K562 (cell line): Measurements from ENCODE around the gene ARHGDIA. TPM values are rescaled to one million over a fixed set of nuclear protein-coding genes. Genes with fewer than 3 reads are reported as not detected.

Source experiments
- ATAC-seq: fragments of 200-7000 bp; cut with Tn5 transposase; 3 replicates; pipeline ENCODE4 v1.9.1; 2020; ENCODE audit warnings: moderate library complexity
- BruUV-seq: library from RNA; stranded (reverse); fragments of 400-500 nt; replicated peaks from 2 replicates; lab custom pipeline; 2021; lab: Mats Ljungman, UMichigan
- CTCF ChIA-PET: fragments of 300-600 bp; formaldehyde crosslinking; extraction: SDS; loops from one replicate; lab custom pipeline; 2021; ENCODE audit warnings: low intra/inter-chr PET ratio; lab: Yijun Ruan, JAX
- POLR2A ChIA-PET: fragments of 300-600, 350-650 bp; sonication (Branson Sonifier 250); formaldehyde crosslinking; extraction: SDS; loops from one replicate; lab custom pipeline; 2021; ENCODE audit warnings: antibody characterized with exemption, inconsistent platforms; lab: Yijun Ruan, JAX
- DNase-seq, 4 experiments: peaks; one replicate each; pipeline versions ENCODE4 v3.0.0 to v3.0.0-alpha.2; 2011 to 2018; ENCODE audit warnings: low spot score in 3 of 4, mixed read lengths in 3 of 4; ENCODE audit errors: extremely low read depth in 1 of 4
- FAIRE-seq: peaks from 2 replicates; lab custom pipeline; 2011; peaks lifted over from hg19 to GRCh38; lab: Jason Lieb, UNC
- H2AFZ ChIP-seq: 2 replicates; pipeline ENCODE4 v1.6.0; 2011; ENCODE audit warnings: low read depth, low read length, control low read depth, inconsistent platforms
- H3K27ac ChIP-seq: fragments of 200-600 bp; 3 replicates; pipeline ENCODE4 v1.8.0; 2011; ENCODE audit warnings: low read depth, mild to moderate bottlenecking, control low read depth, inconsistent platforms, low read length, moderate library complexity, mixed read lengths; ENCODE audit errors: extremely low read depth
- H3K27me3 ChIP-seq, 2 experiments: fragments of 300-600 bp in 1 of 2; 2 replicates in 1 of 2; 3 replicates in 1 of 2; pipeline versions ENCODE4 v1.6.0 to v1.8.0; 2011; ENCODE audit warnings: inconsistent platforms in 2 of 2, low read length in 2 of 2, mild to moderate bottlenecking in 1 of 2, mixed read lengths in 1 of 2, moderate library complexity in 1 of 2; ENCODE audit not compliant: control insufficient read depth in 2 of 2, insufficient read depth in 2 of 2
- H3K36me3 ChIP-seq: fragments of 300-600 bp; 3 replicates; pipeline ENCODE4 v1.8.0; 2011; ENCODE audit warnings: mild to moderate bottlenecking, low read length, inconsistent platforms; ENCODE audit not compliant: control insufficient read depth, insufficient read depth
- H3K4me1 ChIP-seq, 2 experiments: fragments of 200-600 bp in 1 of 2; replicated peaks in 1 of 2; 2 replicates in 1 of 2; 3 replicates in 1 of 2; pipeline versions ENCODE4 v1.5.1 to v1.8.0; 2011; ENCODE audit warnings: inconsistent platforms in 2 of 2, low read length in 2 of 2, mild to moderate bottlenecking in 1 of 2, mixed read lengths in 1 of 2, moderate library complexity in 1 of 2; ENCODE audit not compliant: control insufficient read depth in 2 of 2, insufficient read depth in 2 of 2
- H3K4me2 ChIP-seq: 2 replicates; pipeline ENCODE4 v1.6.1; 2011; ENCODE audit warnings: low read length, control low read depth, inconsistent platforms, mixed read lengths; ENCODE audit not compliant: insufficient read depth
- H3K4me3 ChIP-seq: fragments of 200-600 bp; sonication (generic), shearing (Covaris generic); 2 replicates; pipeline ENCODE4 v1.5.1; 2016; ENCODE audit warnings: control low read depth, inconsistent platforms
- H3K79me2 ChIP-seq: fragments of 200-600 bp; 3 replicates; pipeline ENCODE4 v1.8.0; 2011; ENCODE audit warnings: low read length, inconsistent platforms; ENCODE audit not compliant: control insufficient read depth, insufficient read depth
- H3K9ac ChIP-seq, 2 experiments: 2 replicates each; pipeline versions ENCODE4 v1.6.0 to v1.6.1; 2011; ENCODE audit warnings: low read depth in 2 of 2, low read length in 2 of 2, control low read depth in 1 of 2, inconsistent platforms in 1 of 2, mild to moderate bottlenecking in 1 of 2, mixed read lengths in 1 of 2; ENCODE audit not compliant: insufficient read depth in 1 of 2
- H3K9me1 ChIP-seq: one replicate; pipeline ENCODE4 v1.6.0; 2011; ENCODE audit warnings: inconsistent platforms, mild to moderate bottlenecking, low read length, moderate library complexity; ENCODE audit not compliant: control insufficient read depth, insufficient read depth
- H3K9me3 ChIP-seq: replicated peaks from 2 replicates; pipeline ENCODE4 v1.5.1; 2011; ENCODE audit warnings: low read depth, low read length, inconsistent platforms; ENCODE audit not compliant: control insufficient read depth, insufficient read depth
- H4K20me1 ChIP-seq: replicated peaks from 2 replicates; pipeline ENCODE4 v1.6.1; 2011; ENCODE audit warnings: low read length, inconsistent platforms, mixed read lengths; ENCODE audit not compliant: control insufficient read depth, insufficient read depth
- DMBX1 ChIP-seq: fragments of 250-450 bp; sonication (Bioruptor Pico); IDR thresholded peaks from 2 replicates; pipeline ENCODE4 v1.8.0; 2022; ENCODE audit warnings: inconsistent platforms, mild to moderate bottlenecking, moderate library complexity, borderline replicate concordance
- HMBOX1 ChIP-seq: sonication (generic); IDR thresholded peaks from 2 replicates; pipeline ENCODE4 v1.6.1; 2016
- HMG20A ChIP-seq: fragments of 450-650 bp; formaldehyde crosslinking; conservative IDR thresholded peaks from 2 replicates; pipeline ENCODE4 v1.4.0; 2020; ENCODE audit warnings: mild to moderate bottlenecking, mixed read lengths
- MAZ ChIP-seq, 2 experiments: fragments of 450-650 bp in 1 of 2; sonication (generic) in 1 of 2; formaldehyde crosslinking; IDR thresholded peaks in 1 of 2; conservative IDR thresholded peaks in 1 of 2; 2 replicates each; pipeline versions ENCODE4 v1.4.0 to v1.5.0; 2020; ENCODE audit warnings: mild to moderate bottlenecking in 1 of 2, missing genetic modification reagents in 1 of 2
- MTA2 ChIP-seq: fragments of 450-650 bp; IDR thresholded peaks from 2 replicates; pipeline ENCODE4 v1.6.1; 2016; ENCODE audit warnings: low read depth
- MXD1 ChIP-seq: fragments of 250-450 bp; sonication (Bioruptor Pico); IDR thresholded peaks from 2 replicates; pipeline ENCODE4 v1.8.0; 2021; ENCODE audit warnings: borderline replicate concordance, mild to moderate bottlenecking, moderate library complexity; ENCODE audit not compliant: poor library complexity, severe bottlenecking
- NFRKB ChIP-seq: fragments of 450-650 bp; IDR thresholded peaks from 2 replicates; pipeline ENCODE4 v1.6.1; 2016; ENCODE audit warnings: low read depth
- POLR3G ChIP-seq: IDR thresholded peaks from 2 replicates; pipeline ENCODE4 v1.6.1; 2011; ENCODE audit not compliant: insufficient read length, insufficient replicate concordance; ENCODE audit errors: extremely low read depth
- WGBS: fragments of 100-300 bp; shearing (Covaris generic); methylation state at CpG from one replicate; pipeline ENCODE4 v1.1.6; 2016; ENCODE audit warnings: low coverage, mixed read lengths; ENCODE audit not compliant: insufficient coverage; ENCODE audit errors: missing lambda C conversion rate; 5-methylcytosine and 5-hydroxymethylcytosine counted together
- in situ Hi-C: fragments of 300-500 bp; cut with MboI; formaldehyde crosslinking; loops from 4 replicates; pipeline ENCODE4 v1.15.0; 2018; ENCODE audit warnings: inconsistent platforms, mixed read lengths
- intact Hi-C: fragments of 100-400 bp; cut with micrococcal nuclease; formaldehyde crosslinking; loops from 2 replicates; pipeline ENCODE4 v1.14.2; 2022
- polyA plus RNA-seq, 8 experiments: library from polyadenylated mRNA; depleted of rRNA in 4 of 8; stranded (reverse) in 5 of 8; unstranded in 3 of 8; fragments of >200 nt; fragmentation: Nextera tagmentation in 2 of 8; fragmentation: Illumina TruSeq in 1 of 8; extraction: Ambion mirVana in 2 of 8; extraction: Trizol in 1 of 8; gene quantifications; 2 replicates each; pipeline versions ENCODE4 v1.2.1 to v1.2.3, GENCODE V29; 2011 to 2014; ENCODE audit warnings: inconsistent platforms in 1 of 8, missing spikeins in 1 of 8
- total RNA-seq, 7 experiments: library from RNA; depleted of rRNA in 6 of 7; stranded (reverse); fragments of >200 nt in 6 of 7; fragmentation: Illumina TruSeq in 2 of 7; extraction: Trizol in 2 of 7; gene quantifications; 2 replicates each; pipeline versions ENCODE4 v1.2.1 to v1.2.3, GENCODE V29; 2011 to 2021; ENCODE audit warnings: low replicate concordance in 1 of 7
- TF ChIP-seq, protein P1 (sequence below): sonication (generic); formaldehyde crosslinking; IDR thresholded peaks from 2 replicates; pipeline ENCODE4 v1.8.0; 2022; ENCODE audit warnings: missing genetic modification reagents, mild to moderate bottlenecking, moderate library complexity, borderline replicate concordance
- TF ChIP-seq, protein P2 (sequence below): fragments of 450-650 bp; conservative IDR thresholded peaks from 2 replicates; pipeline ENCODE4 v1.6.1; 2016; ENCODE audit warnings: missing genetic modification characterization, low read depth, mild to moderate bottlenecking, control low read depth, missing compliant biosample characterization
- TF ChIP-seq, protein P3 (sequence below): IDR thresholded peaks from 2 replicates; pipeline ENCODE4 v1.6.1; 2011; ENCODE audit warnings: borderline replicate concordance, low read depth, mild to moderate bottlenecking, moderate library complexity, low read length; ENCODE audit not compliant: insufficient read depth, poor library complexity, severe bottlenecking

The ARHGDIA gene
- total and polyA plus RNA-seq, 9 of the 15 experiments (the other 6 are each of a cell fraction or from before 2014, with no cell fraction given), result 9.6 to 340 (median 97.6) TPM

GRCh38 chr17:81884520-81884919 lies 13.4 kb upstream of the ARHGDIA start (continued):
- TF ChIP-seq, protein P1, sequence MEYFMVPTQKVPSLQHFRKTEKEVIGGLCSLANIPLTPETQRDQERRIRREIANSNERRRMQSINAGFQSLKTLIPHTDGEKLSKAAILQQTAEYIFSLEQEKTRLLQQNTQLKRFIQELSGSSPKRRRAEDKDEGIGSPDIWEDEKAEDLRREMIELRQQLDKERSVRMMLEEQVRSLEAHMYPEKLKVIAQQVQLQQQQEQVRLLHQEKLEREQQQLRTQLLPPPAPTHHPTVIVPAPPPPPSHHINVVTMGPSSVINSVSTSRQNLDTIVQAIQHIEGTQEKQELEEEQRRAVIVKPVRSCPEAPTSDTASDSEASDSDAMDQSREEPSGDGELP (CRISPR knock-in tag), result peak; percentile 4; the same call in 1 of the 2 replicates

GRCh38 chr17:81879121-81879520 lies 8.0 kb upstream of the ARHGDIA start:
- no peak for FAIRE-seq
- in situ Hi-C loops (no loop called here), intact Hi-C loops (no loop called here)
- DNase-seq, result peak in 1 of 4 experiments; percentile 3
- no peaks in the 10 kb centered on the region for H3K9me3 ChIP-seq
- peaks cover 0 to 4% of the 10 kb centered on the region in 2 experiments; a peak in 1 of 5 replicates for H3K4me1 ChIP-seq
- H3K27ac ChIP-seq, result no peak overlapping the region
- ChIA-PET CTCF (no interaction called here), POLR2A (interaction anchor here (0.6 to 1.7 kb wide), 4 partner anchors 9 to 356 kb away, joined by 3 to 4 read pairs (median 4); no protein-coding TSS in a partner anchor)
- no peaks in the 10 kb centered on the region for H3K27me3 ChIP-seq
- no peak overlapping the region for H2AFZ ChIP-seq
- peaks cover 58% of the 10 kb centered on the region for H3K36me3 ChIP-seq
- H3K79me2 ChIP-seq, result no peaks in the 10 kb centered on the region; the same call in 2 of the 3 replicates
- ATAC-seq, result peak; percentile 28
- no peak overlapping the region for H3K4me2 ChIP-seq
- 95% methylated on average over 5 of the region's 5 CpGs for WGBS
- H3K9me1 ChIP-seq, result no peaks in the 10 kb centered on the region
- H3K9ac ChIP-seq, result peak overlapping the region in 1 of 2 experiments; percentile 33; a peak in 1 of 4 replicates
- no peaks in the 10 kb centered on the region for H4K20me1 ChIP-seq
- no peak overlapping the region for H3K4me3 ChIP-seq
- BruUV-seq, result no TSS peak
- TF ChIP-seq NFRKB (no peak), HMG20A (CRISPR knock-in tag) (no peak), MAZ (CRISPR knock-in tag; conservative IDR thresholded peaks at IDR 0.05 in 1 of 2, IDR thresholded peaks at IDR 0.05 in 1 of 2) (no peak), HMBOX1 (no peak), POLR3G (no peak), MTA2 (no peak), DMBX1 (CRISPR knock-in tag) (no peak), MXD1 (CRISPR knock-in tag) (no peak)
- TF ChIP-seq, protein P2, sequence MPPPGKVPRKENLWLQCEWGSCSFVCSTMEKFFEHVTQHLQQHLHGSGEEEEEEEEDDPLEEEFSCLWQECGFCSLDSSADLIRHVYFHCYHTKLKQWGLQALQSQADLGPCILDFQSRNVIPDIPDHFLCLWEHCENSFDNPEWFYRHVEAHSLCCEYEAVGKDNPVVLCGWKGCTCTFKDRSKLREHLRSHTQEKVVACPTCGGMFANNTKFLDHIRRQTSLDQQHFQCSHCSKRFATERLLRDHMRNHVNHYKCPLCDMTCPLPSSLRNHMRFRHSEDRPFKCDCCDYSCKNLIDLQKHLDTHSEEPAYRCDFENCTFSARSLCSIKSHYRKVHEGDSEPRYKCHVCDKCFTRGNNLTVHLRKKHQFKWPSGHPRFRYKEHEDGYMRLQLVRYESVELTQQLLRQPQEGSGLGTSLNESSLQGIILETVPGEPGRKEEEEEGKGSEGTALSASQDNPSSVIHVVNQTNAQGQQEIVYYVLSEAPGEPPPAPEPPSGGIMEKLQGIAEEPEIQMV, result no peak
- TF ChIP-seq, protein P3, sequence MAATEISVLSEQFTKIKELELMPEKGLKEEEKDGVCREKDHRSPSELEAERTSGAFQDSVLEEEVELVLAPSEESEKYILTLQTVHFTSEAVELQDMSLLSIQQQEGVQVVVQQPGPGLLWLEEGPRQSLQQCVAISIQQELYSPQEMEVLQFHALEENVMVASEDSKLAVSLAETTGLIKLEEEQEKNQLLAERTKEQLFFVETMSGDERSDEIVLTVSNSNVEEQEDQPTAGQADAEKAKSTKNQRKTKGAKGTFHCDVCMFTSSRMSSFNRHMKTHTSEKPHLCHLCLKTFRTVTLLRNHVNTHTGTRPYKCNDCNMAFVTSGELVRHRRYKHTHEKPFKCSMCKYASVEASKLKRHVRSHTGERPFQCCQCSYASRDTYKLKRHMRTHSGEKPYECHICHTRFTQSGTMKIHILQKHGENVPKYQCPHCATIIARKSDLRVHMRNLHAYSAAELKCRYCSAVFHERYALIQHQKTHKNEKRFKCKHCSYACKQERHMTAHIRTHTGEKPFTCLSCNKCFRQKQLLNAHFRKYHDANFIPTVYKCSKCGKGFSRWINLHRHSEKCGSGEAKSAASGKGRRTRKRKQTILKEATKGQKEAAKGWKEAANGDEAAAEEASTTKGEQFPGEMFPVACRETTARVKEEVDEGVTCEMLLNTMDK, result no peak
